ENCODE measurements around the gene DNASE2.

DNASE2 gene

GRCh38 chr19:12828494-12828893, 52.8 kb downstream of the DNASE2 start:
- peak; percentile 45 for DNase-seq

GRCh38 chr19:12825254-12826131, 55.8 kb downstream of the DNASE2 start:
- no peak for DNase-seq
